Measurements from ENCODE around the gene RGMB. TPM values are rescaled to one million over a fixed set of nuclear protein-coding genes. Genes with fewer than 3 reads are reported as not detected.

Gene RGMB
- total and polyA plus RNA-seq, 2 of the 13 experiments (the other 11 are each of a cell fraction or from before 2014, with no cell fraction given): 3.0 to 3.8 TPM

DNA sequence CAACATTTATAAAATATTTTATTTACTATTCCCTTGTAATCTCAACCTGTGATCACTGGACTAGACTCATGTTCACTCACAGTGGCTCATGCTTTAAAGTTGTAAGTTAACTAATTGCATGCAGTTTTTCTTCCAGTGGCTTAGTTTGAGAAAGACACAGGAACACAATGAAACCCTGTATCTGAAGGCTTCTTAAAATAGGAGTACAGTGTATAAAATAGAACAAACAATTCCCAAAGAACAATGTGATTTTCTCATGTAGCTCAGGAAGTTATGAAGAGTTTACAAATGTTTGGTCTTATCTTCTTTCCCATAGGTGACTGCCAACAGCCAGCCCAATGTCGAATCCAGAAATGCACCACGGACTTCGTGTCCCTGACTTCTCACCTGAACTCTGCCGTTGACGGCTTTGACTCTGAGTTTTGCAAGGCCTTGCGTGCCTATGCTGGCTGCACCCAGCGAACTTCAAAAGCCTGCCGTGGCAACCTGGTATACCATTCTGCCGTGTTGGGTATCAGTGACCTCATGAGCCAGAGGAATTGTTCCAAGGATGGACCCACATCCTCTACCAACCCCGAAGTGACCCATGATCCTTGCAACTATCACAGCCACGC lies 5.9 kb downstream of the RGMB start (continued):
- no peak for TF ChIP-seq NFYC (CRISPR knock-in tag; IDR thresholded peaks at IDR 0.05)
- TF ChIP-seq KMT2B (CRISPR knock-in tag; IDR thresholded peaks at IDR 0.05): peak; percentile 71
- TF ChIP-seq, protein P1, sequence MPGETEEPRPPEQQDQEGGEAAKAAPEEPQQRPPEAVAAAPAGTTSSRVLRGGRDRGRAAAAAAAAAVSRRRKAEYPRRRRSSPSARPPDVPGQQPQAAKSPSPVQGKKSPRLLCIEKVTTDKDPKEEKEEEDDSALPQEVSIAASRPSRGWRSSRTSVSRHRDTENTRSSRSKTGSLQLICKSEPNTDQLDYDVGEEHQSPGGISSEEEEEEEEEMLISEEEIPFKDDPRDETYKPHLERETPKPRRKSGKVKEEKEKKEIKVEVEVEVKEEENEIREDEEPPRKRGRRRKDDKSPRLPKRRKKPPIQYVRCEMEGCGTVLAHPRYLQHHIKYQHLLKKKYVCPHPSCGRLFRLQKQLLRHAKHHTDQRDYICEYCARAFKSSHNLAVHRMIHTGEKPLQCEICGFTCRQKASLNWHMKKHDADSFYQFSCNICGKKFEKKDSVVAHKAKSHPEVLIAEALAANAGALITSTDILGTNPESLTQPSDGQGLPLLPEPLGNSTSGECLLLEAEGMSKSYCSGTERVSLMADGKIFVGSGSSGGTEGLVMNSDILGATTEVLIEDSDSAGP (CRISPR knock-in tag; IDR thresholded peaks at IDR 0.05; ENCODE audit: borderline replicate concordance): peak; percentile 37; the same call in 1 of the 2 replicates
- peak; percentile 83 for TF ChIP-seq KMT2A (CRISPR knock-in tag; IDR thresholded peaks at IDR 0.05)
- no peak for TF ChIP-seq ATF1 (CRISPR knock-in tag; IDR thresholded peaks at IDR 0.05)
- TF ChIP-seq GABPB1 (CRISPR knock-in tag; IDR thresholded peaks at IDR 0.05): 0 out of 2 replicates have a peak, but pooled peaks have one; percentile 17
- TF ChIP-seq, protein P2, sequence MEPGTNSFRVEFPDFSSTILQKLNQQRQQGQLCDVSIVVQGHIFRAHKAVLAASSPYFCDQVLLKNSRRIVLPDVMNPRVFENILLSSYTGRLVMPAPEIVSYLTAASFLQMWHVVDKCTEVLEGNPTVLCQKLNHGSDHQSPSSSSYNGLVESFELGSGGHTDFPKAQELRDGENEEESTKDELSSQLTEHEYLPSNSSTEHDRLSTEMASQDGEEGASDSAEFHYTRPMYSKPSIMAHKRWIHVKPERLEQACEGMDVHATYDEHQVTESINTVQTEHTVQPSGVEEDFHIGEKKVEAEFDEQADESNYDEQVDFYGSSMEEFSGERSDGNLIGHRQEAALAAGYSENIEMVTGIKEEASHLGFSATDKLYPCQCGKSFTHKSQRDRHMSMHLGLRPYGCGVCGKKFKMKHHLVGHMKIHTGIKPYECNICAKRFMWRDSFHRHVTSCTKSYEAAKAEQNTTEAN (CRISPR knock-in tag; conservative IDR thresholded peaks at IDR 0.05): no peak
- TF ChIP-seq KDM6A (CRISPR knock-in tag; IDR thresholded peaks at IDR 0.05; ENCODE audit: low read depth): 0 out of 2 replicates have a peak, but pooled peaks have one; percentile 34
- peak; percentile 42; the same call in 1 of the 2 replicates for TF ChIP-seq HDAC2 (CRISPR knock-in tag; IDR thresholded peaks at IDR 0.05)
- TF ChIP-seq NCOR1 (IDR thresholded peaks at IDR 0.05; ENCODE audit: borderline replicate concordance, low read length): peak; percentile 68; the same call in 1 of the 2 replicates
- peak; percentile 94 for TF ChIP-seq SALL1 (CRISPR knock-in tag; IDR thresholded peaks at IDR 0.05)
- TF ChIP-seq KDM2A (CRISPR knock-in tag; IDR thresholded peaks at IDR 0.05; ENCODE audit: borderline replicate concordance, low read depth): peak; percentile 60; the same call in 1 of the 2 replicates
- TF ChIP-seq ZNF598 (CRISPR knock-in tag; IDR thresholded peaks at IDR 0.05; ENCODE audit: borderline replicate concordance): peak; percentile 47; the same call in 1 of the 2 replicates
- 0 out of 2 replicates have a peak, but pooled peaks have one; percentile 35 for TF ChIP-seq KLF13 (CRISPR knock-in tag; IDR thresholded peaks at IDR 0.05)
- TF ChIP-seq, protein P3, sequence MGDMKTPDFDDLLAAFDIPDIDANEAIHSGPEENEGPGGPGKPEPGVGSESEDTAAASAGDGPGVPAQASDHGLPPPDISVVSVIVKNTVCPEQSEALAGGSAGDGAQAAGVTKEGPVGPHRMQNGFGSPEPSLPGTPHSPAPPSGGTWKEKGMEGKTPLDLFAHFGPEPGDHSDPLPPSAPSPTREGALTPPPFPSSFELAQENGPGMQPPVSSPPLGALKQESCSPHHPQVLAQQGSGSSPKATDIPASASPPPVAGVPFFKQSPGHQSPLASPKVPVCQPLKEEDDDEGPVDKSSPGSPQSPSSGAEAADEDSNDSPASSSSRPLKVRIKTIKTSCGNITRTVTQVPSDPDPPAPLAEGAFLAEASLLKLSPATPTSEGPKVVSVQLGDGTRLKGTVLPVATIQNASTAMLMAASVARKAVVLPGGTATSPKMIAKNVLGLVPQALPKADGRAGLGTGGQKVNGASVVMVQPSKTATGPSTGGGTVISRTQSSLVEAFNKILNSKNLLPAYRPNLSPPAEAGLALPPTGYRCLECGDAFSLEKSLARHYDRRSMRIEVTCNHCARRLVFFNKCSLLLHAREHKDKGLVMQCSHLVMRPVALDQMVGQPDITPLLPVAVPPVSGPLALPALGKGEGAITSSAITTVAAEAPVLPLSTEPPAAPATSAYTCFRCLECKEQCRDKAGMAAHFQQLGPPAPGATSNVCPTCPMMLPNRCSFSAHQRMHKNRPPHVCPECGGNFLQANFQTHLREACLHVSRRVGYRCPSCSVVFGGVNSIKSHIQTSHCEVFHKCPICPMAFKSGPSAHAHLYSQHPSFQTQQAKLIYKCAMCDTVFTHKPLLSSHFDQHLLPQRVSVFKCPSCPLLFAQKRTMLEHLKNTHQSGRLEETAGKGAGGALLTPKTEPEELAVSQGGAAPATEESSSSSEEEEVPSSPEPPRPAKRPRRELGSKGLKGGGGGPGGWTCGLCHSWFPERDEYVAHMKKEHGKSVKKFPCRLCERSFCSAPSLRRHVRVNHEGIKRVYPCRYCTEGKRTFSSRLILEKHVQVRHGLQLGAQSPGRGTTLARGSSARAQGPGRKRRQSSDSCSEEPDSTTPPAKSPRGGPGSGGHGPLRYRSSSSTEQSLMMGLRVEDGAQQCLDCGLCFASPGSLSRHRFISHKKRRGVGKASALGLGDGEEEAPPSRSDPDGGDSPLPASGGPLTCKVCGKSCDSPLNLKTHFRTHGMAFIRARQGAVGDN (CRISPR knock-in tag; IDR thresholded peaks at IDR 0.05): peak; percentile 76
- no peak for TF ChIP-seq ZFP90 (CRISPR knock-in tag; IDR thresholded peaks at IDR 0.05; ENCODE audit: borderline replicate concordance)
- TF ChIP-seq ZNF788 (CRISPR knock-in tag; IDR thresholded peaks at IDR 0.05; ENCODE audit: borderline replicate concordance): 0 out of 2 replicates have a peak, but pooled peaks have one; percentile 22

Measured in HepG2 (cell line).